Mesenteric fat pad (tissue), 1 donor: ENCODE data around the gene ITGB5. TPM values are rescaled to one million over a fixed set of nuclear protein-coding genes. Genes with fewer than 3 reads are reported as not detected.
A peak's percentile ranks its signal among the peaks of the same experiment; 100 is the strongest.

ENCODE experiments used
- DNase-seq: peaks from one replicate; pipeline ENCODE4 v3.0.0-alpha.2; 2020; ENCODE audit warnings: low spot score
- total RNA-seq: library from RNA; stranded (reverse); fragmentation: NEBNext Ultra II Directional; extraction: Animal tissue kit (Norgen Biotek cat#: 25700); gene quantifications from one replicate; pipeline ENCODE4 v1.2.1, GENCODE V29; 2021
- donor health status: DM: yes; HTN: yes; CAD: no.

The ITGB5 gene
- total RNA-seq, 1 donor from 2014 or later: 339 TPM

GRCh38 chr3:124896824-124897526 is 9.8 kb upstream of the ITGB5 start:
- DNase-seq: no peak

- no peak for DNase-seq
Measured at GRCh38 chr3:124895756-124896155, 8.6 kb upstream of the ITGB5 start.

- DNase-seq: no peak
Measured at GRCh38 chr3:124893526-124893925, 6.4 kb upstream of the ITGB5 start.

GRCh38 chr3:124890573-124891190 is 3.5 kb upstream of the ITGB5 start:
- peak; percentile 53 for DNase-seq

GRCh38 chr3:124888482-124889441 is 1.6 kb upstream of the ITGB5 start:
- peak; percentile 49 for DNase-seq

- no peak for DNase-seq
Measured at GRCh38 chr3:124887932-124888298, 750 bp upstream of the ITGB5 start.

- DNase-seq: peak; percentile 88
Measured at GRCh38 chr3:124886168-124887056, 753 bp downstream of the ITGB5 start.

GRCh38 chr3:124885466-124886167 is 1.5 kb downstream of the ITGB5 start:
- peak; percentile 41 for DNase-seq

- peak; percentile 37 for DNase-seq
Measured at GRCh38 chr3:124884474-124885101, 2.6 kb downstream of the ITGB5 start.

GRCh38 chr3:124883766-124884473 is 3.2 kb downstream of the ITGB5 start:
- DNase-seq: peak; percentile 65

- DNase-seq: peak; percentile 22
Measured at GRCh38 chr3:124882816-124883747, 4.1 kb downstream of the ITGB5 start.

- peak; percentile 51 for DNase-seq
Measured at GRCh38 chr3:124881976-124882697, 5.0 kb downstream of the ITGB5 start.

- no peak for DNase-seq
Measured at GRCh38 chr3:124879337-124879680, 7.9 kb downstream of the ITGB5 start.

- DNase-seq: peak; percentile 30
Measured at GRCh38 chr3:124878561-124879336, 8.4 kb downstream of the ITGB5 start.

- DNase-seq: no peak
Measured at GRCh38 chr3:124877674-124878073, 9.5 kb downstream of the ITGB5 start.

GRCh38 chr3:124876401-124876878 is 10.7 kb downstream of the ITGB5 start:
- DNase-seq: peak; percentile 45
